DOHH2 (cell line): ENCODE results near the gene CRYGD.

Experiments used
- EZH2phosphoT487 ChIP-seq: fragments of 200-600 bp; sonication (generic); IDR thresholded peaks from 2 replicates; pipeline ENCODE4 v1.6.1; 2017; ENCODE audit warnings: borderline replicate concordance, mild to moderate bottlenecking, antibody characterized with exemption, low read length, moderate library complexity, mixed read lengths
- TF ChIP-seq, protein P1 (sequence below): fragments of 200-600 bp; sonication (generic); IDR thresholded peaks from one replicate; pipeline ENCODE4 v1.5.1; 2014; ENCODE audit warnings: antibody characterized with exemption, mild to moderate bottlenecking, low read depth, low read length; ENCODE audit not compliant: poor library complexity, severe bottlenecking

DNA sequence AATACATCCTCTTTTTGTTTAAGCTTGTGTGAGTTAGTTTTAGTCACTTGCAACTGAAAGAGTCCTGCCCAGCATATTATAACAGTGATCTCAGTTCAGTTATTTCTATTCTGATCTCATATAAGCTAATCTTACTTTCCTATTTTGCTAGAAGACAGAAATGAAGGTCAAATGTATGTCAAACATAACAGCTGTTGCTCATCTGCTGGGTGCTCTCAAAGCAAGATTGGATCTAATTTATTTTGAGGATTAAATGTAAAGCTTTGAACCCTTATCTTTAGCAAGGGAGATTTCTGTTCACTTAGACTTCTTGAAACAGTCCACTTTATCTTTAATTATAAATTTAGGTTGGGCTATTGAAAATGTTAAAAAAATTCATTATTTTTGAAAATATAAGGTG, 31.2 kb downstream of the CRYGD start:
- TF ChIP-seq, protein P1, sequence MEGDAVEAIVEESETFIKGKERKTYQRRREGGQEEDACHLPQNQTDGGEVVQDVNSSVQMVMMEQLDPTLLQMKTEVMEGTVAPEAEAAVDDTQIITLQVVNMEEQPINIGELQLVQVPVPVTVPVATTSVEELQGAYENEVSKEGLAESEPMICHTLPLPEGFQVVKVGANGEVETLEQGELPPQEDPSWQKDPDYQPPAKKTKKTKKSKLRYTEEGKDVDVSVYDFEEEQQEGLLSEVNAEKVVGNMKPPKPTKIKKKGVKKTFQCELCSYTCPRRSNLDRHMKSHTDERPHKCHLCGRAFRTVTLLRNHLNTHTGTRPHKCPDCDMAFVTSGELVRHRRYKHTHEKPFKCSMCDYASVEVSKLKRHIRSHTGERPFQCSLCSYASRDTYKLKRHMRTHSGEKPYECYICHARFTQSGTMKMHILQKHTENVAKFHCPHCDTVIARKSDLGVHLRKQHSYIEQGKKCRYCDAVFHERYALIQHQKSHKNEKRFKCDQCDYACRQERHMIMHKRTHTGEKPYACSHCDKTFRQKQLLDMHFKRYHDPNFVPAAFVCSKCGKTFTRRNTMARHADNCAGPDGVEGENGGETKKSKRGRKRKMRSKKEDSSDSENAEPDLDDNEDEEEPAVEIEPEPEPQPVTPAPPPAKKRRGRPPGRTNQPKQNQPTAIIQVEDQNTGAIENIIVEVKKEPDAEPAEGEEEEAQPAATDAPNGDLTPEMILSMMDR: no peak
- TF ChIP-seq EZH2phosphoT487: no peak
